HepG2 (cell line): ENCODE data around the gene SCGB2B2. TPM values are rescaled to one million over a fixed set of nuclear protein-coding genes. Genes with fewer than 3 reads are reported as not detected.

Experiments used
- ATAC-seq: fragments of 200-7000 bp; cut with Tn5 transposase; 3 replicates; pipeline ENCODE4 v1.9.1; 2020; ENCODE audit warnings: mild to moderate bottlenecking, moderate library complexity
- BruUV-seq: library from RNA; stranded (reverse); fragments of 400-500 nt; replicated peaks from 2 replicates; lab custom pipeline; 2021; lab: Mats Ljungman, UMichigan
- CTCF ChIA-PET: fragments of 300-600 bp; formaldehyde crosslinking; extraction: SDS; loops from one replicate; lab custom pipeline; 2021; ENCODE audit warnings: low total read pairs, inconsistent platforms, low intra/inter-chr PET ratio; lab: Yijun Ruan, JAX
- POLR2A ChIA-PET: fragments of 350-600 bp; sonication (Branson Sonifier 250); formaldehyde crosslinking; loops from one replicate; lab custom pipeline; 2020; ENCODE audit warnings: antibody characterized with exemption, inconsistent platforms; lab: Yijun Ruan, JAX
- DNase-seq: peaks from one replicate; pipeline ENCODE4 v3.0.0-alpha.2; 2015; ENCODE audit warnings: low spot score
- FAIRE-seq: peaks from 3 replicates; lab custom pipeline; 2011; peaks lifted over from hg19 to GRCh38; lab: Jason Lieb, UNC
- H2AFZ ChIP-seq: one replicate; pipeline ENCODE4 v1.6.1; 2011; ENCODE audit warnings: low read length, inconsistent platforms
- H3K27ac ChIP-seq: fragments of 300-600 bp; 3 replicates; pipeline ENCODE4 v1.8.0; 2011; ENCODE audit warnings: mixed run types, mild to moderate bottlenecking, mixed read lengths, low read length, inconsistent platforms; ENCODE audit not compliant: insufficient read depth; ENCODE audit errors: extremely low read length
- H3K27me3 ChIP-seq, 2 experiments: fragments of 200-600 bp in 1 of 2; 2 replicates in 1 of 2; 3 replicates in 1 of 2; pipeline versions ENCODE4 v1.6.0 to v1.8.0; 2011; ENCODE audit warnings: low read length in 2 of 2, mild to moderate bottlenecking in 2 of 2, moderate library complexity in 2 of 2, inconsistent platforms in 1 of 2; ENCODE audit not compliant: insufficient read depth in 2 of 2, control insufficient read depth in 1 of 2
- H3K36me3 ChIP-seq, 2 experiments: fragments of 200-600 bp in 1 of 2; replicated peaks in 1 of 2; 2 replicates in 1 of 2; 3 replicates in 1 of 2; pipeline versions ENCODE4 v1.5.1 to v1.8.0; 2011; ENCODE audit warnings: low read length in 2 of 2, inconsistent platforms in 1 of 2; ENCODE audit not compliant: insufficient read depth in 2 of 2, control insufficient read depth in 1 of 2
- H3K4me1 ChIP-seq: 2 replicates; pipeline ENCODE4 v1.5.1; 2012; ENCODE audit warnings: low read length, inconsistent platforms; ENCODE audit not compliant: insufficient read depth
- H3K4me2 ChIP-seq: 2 replicates; pipeline ENCODE4 v1.6.0; 2011; ENCODE audit warnings: low read depth, low read length, inconsistent platforms
- H3K4me3 ChIP-seq, 3 experiments: fragments of 200-600 bp in 1 of 3; sonication (generic), shearing (Covaris generic) in 1 of 3; replicated peaks in 1 of 3; 2 replicates each; pipeline ENCODE4 v1.5.1; 2011 to 2016; ENCODE audit warnings: low read length in 3 of 3, inconsistent platforms in 2 of 3, low read depth in 2 of 3, mild to moderate bottlenecking in 2 of 3, control low read depth in 1 of 3, mixed read lengths in 1 of 3; ENCODE audit not compliant: insufficient read depth in 1 of 3
- H3K79me2 ChIP-seq: one replicate; pipeline ENCODE4 v1.6.1; 2011; ENCODE audit warnings: low read length, inconsistent platforms; ENCODE audit not compliant: insufficient read depth
- H3K9ac ChIP-seq: 2 replicates; pipeline ENCODE4 v1.6.0; 2011; ENCODE audit warnings: mild to moderate bottlenecking, low read depth, low read length, inconsistent platforms; ENCODE audit not compliant: insufficient read depth
- H3K9me3 ChIP-seq: 2 replicates; pipeline ENCODE4 v1.5.1; 2012; ENCODE audit warnings: mild to moderate bottlenecking, low read length
- H4K20me1 ChIP-seq: 2 replicates; pipeline ENCODE4 v1.6.0; 2011; ENCODE audit warnings: inconsistent platforms, mild to moderate bottlenecking, low read length, moderate library complexity; ENCODE audit not compliant: insufficient read depth
- FOXK1 ChIP-seq: sonication (generic); formaldehyde crosslinking; IDR thresholded peaks from 2 replicates; pipeline ENCODE4 v1.4.0; 2020; ENCODE audit warnings: low read depth, missing genetic modification reagents, borderline replicate concordance
- MAFK ChIP-seq, 2 experiments: IDR thresholded peaks in 1 of 2; conservative IDR thresholded peaks in 1 of 2; 2 replicates each; pipeline ENCODE4 v1.6.1; 2011; ENCODE audit warnings: improper control_type of control experiment in 2 of 2, low read length in 2 of 2
- WGBS: methylation state at CpG from one replicate; pipeline ENCODE4 v1.1.6; 2017; ENCODE audit warnings: low lambda C conversion rate; 5-methylcytosine and 5-hydroxymethylcytosine counted together
- in situ Hi-C: cut with HindIII; loops from 2 replicates; pipeline ENCODE4 v1.10.0; 2017; ENCODE audit warnings: low pct_unique_long_range_greater_than_20kb; ENCODE audit not compliant: extremely low pct_ligation_motif_present
- intact Hi-C: fragments of 100-400 bp; cut with micrococcal nuclease; formaldehyde crosslinking; loops from one replicate; pipeline ENCODE4 v1.10.0; 2022; ENCODE audit not compliant: unreplicated experiment
- polyA plus RNA-seq, 8 experiments: library from polyadenylated mRNA; depleted of rRNA in 3 of 8; stranded (reverse) in 7 of 8; unstranded in 1 of 8; fragments of >200 nt; fragmentation: Illumina TruSeq in 4 of 8; extraction: Trizol in 4 of 8; gene quantifications; 2 replicates each; pipeline versions ENCODE4 v1.2.1 to v1.2.3, GENCODE V29; 2011 to 2016; ENCODE audit warnings: low read depth in 4 of 8, missing spikeins in 1 of 8, mixed read lengths in 1 of 8; ENCODE audit not compliant: insufficient read depth in 1 of 8
- total RNA-seq, 5 experiments: library from RNA; depleted of rRNA; stranded (reverse); fragments of >200 nt; fragmentation: Illumina TruSeq; extraction: Trizol; gene quantifications; 2 replicates each; pipeline ENCODE4 v1.2.3, GENCODE V29; 2016; ENCODE audit warnings: low read depth in 1 of 5
- TF ChIP-seq, protein P1 (sequence below): sonication (generic); formaldehyde crosslinking; conservative IDR thresholded peaks from 2 replicates; pipeline ENCODE4 v1.4.0; 2020; ENCODE audit warnings: mild to moderate bottlenecking, missing genetic modification reagents, moderate library complexity

Gene SCGB2B2
- total and polyA plus RNA-seq, 2 of the 13 experiments (the other 11 are each of a cell fraction or from before 2014, with no cell fraction given), result 0.03 TPM; not detected in 1

DNA sequence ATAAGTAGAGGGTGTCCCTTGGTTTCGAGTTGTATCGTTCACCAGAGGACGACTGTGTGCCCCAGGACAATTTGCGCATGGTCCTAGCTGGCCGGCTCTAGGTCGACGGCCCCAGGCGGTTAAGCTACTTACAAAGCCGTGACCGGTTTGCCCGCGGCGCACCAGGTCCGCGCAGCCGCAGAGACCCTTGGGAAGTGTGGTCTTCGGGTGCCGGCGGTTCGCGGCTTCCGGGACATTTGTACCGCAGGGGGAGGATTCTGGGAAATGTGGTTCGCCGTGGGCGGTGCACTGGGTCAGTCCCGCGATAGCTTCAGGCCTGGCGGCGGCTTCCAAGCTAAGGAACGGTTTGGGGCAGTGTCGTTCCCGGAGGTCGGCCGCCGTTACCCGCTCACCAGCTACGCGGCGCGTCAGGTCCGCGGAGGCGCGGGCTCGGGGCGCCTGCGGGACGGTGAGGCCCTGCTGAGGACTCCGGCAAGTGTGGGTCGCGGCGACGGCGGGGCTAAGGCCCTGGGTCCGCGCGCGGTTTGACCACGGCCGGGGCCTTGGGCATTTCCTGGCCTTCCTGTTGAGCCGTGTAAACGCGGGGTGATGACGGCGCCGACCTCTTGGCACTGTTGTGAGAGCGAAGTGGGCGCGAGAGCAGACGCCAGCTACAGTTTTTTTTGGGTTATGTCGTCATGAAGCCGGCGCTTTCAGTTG, 576 bp upstream of the SCGB2B2 start, which contains the start of gene ZNF302:
Gene ZNF302, plus strand, starts transcription at position 293 of the 699 bp plus-strand sequence. CDS start 1,127 bp downstream, outside the sequence.
- CTCF ChIA-PET, result no interaction called here
- Histone ChIP-seq H3K27me3 (no peaks in the 10 kb centered on the region), H2AFZ (no peak within 1 kb of the TSS), H3K9me3 (0 out of 2 replicates have a peak, but pooled peaks cover 12% of the 10 kb centered on the region), H4K20me1 (no peaks in the 10 kb centered on the region), H3K79me2 (no peaks in the 10 kb centered on the region)
- TF ChIP-seq FOXK1 (CRISPR knock-in tag), result no peak
- TF ChIP-seq, all 625 proteins: peak for 0
- BruUV-seq, result no TSS peak
- no peak for FAIRE-seq
- no peak within 1 kb of the TSS for H3K4me2 ChIP-seq
- intact Hi-C loops, result no loop called here
- ATAC-seq, result no peak
- in situ Hi-C loops, result no loop called here
- WGBS, result 92% methylated on average over 47 of the region's 74 CpGs
- POLR2A ChIA-PET, result no interaction called here
- peaks cover 25% of the 10 kb centered on the region for H3K4me1 ChIP-seq
- H3K4me3 ChIP-seq, result no peak within 1 kb of the TSS
- H3K36me3 ChIP-seq, result no peaks in the 10 kb centered on the region
- DNase-seq, result no peak
- no peak within 1 kb of the TSS for H3K27ac ChIP-seq
- no peak within 1 kb of the TSS for H3K9ac ChIP-seq

DNA sequence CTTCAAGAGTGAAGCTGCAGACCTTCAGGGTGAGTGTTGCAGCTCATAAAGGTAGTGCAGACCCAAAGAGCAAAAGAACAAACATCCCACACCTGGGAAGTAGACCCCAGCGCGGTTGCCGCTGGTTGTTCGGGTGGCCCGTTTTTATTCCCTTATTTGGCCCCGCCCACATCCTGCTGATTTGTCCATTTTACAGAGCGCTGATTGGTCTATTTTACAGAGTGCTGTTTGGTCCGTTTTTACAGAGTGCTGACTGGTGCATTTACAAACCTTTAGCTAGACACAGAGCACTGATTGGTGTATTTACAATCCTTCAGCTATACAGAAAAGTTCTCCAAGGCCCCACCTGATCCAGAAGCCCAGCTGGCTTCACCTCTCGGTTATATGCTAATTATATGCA, 1.0 kb downstream of the SCGB2B2 start:
- no peak overlapping the region for H2AFZ ChIP-seq
- BruUV-seq, result no TSS peak
- no peak for ATAC-seq
- CTCF ChIA-PET, result no interaction called here
- WGBS, result 92% methylated on average over 9 of the region's 9 CpGs
- H3K36me3 ChIP-seq, result no peaks in the 10 kb centered on the region
- H3K27ac ChIP-seq, result no peak overlapping the region
- FAIRE-seq, result no peak
- in situ Hi-C loops, result no loop called here
- POLR2A ChIA-PET, result no interaction called here
- H4K20me1 ChIP-seq, result no peaks in the 10 kb centered on the region
- peaks cover 32% of the 10 kb centered on the region for H3K4me1 ChIP-seq
- no peaks in the 10 kb centered on the region for H3K79me2 ChIP-seq
- TF ChIP-seq, protein P1, sequence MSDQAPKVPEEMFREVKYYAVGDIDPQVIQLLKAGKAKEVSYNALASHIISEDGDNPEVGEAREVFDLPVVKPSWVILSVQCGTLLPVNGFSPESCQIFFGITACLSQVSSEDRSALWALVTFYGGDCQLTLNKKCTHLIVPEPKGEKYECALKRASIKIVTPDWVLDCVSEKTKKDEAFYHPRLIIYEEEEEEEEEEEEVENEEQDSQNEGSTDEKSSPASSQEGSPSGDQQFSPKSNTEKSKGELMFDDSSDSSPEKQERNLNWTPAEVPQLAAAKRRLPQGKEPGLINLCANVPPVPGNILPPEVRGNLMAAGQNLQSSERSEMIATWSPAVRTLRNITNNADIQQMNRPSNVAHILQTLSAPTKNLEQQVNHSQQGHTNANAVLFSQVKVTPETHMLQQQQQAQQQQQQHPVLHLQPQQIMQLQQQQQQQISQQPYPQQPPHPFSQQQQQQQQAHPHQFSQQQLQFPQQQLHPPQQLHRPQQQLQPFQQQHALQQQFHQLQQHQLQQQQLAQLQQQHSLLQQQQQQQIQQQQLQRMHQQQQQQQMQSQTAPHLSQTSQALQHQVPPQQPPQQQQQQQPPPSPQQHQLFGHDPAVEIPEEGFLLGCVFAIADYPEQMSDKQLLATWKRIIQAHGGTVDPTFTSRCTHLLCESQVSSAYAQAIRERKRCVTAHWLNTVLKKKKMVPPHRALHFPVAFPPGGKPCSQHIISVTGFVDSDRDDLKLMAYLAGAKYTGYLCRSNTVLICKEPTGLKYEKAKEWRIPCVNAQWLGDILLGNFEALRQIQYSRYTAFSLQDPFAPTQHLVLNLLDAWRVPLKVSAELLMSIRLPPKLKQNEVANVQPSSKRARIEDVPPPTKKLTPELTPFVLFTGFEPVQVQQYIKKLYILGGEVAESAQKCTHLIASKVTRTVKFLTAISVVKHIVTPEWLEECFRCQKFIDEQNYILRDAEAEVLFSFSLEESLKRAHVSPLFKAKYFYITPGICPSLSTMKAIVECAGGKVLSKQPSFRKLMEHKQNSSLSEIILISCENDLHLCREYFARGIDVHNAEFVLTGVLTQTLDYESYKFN, result no peak
- peak in 1 of 2 experiments; percentile 34; a peak in 1 of 4 replicates for TF ChIP-seq MAFK (conservative IDR thresholded peaks at IDR 0.05 in 1 of 2, IDR thresholded peaks at IDR 0.05 in 1 of 2; ENCODE audit: low read length in 2 of 2)
- no peak for DNase-seq
- H3K9ac ChIP-seq, result no peak overlapping the region
- intact Hi-C loops, result no loop called here
- H3K27me3 ChIP-seq, result no peaks in the 10 kb centered on the region
- H3K4me3 ChIP-seq, result no peak overlapping the region
- H3K9me3 ChIP-seq, result 0 out of 2 replicates have a peak, but pooled peaks cover 12% of the 10 kb centered on the region
- H3K4me2 ChIP-seq, result no peak overlapping the region
